Peyer's patch (tissue), 4 donors: ENCODE results near the gene RERE. TPM values are rescaled to one million over a fixed set of nuclear protein-coding genes. Genes with fewer than 3 reads are reported as not detected.

Experiments
- DNase-seq, 3 donors: peaks; one replicate each; pipeline ENCODE4 v3.0.0-alpha.2; 2017 to 2019
- H3K27ac ChIP-seq, 4 donors: fragments of 200-600 bp; sonication (generic); one replicate each; pipeline ENCODE4 v1.5.1; 2016 to 2019
- H3K27me3 ChIP-seq, 2 donors: fragments of 200-600 bp; sonication (generic); one replicate each; pipeline ENCODE4 v1.5.1; 2019
- H3K36me3 ChIP-seq, 3 donors: fragments of 200-600 bp; sonication (generic); one replicate each; pipeline ENCODE4 v1.5.1; 2016 to 2019
- H3K4me1 ChIP-seq, 4 donors: fragments of 200-600 bp; sonication (generic); one replicate each; pipeline ENCODE4 v1.5.1; 2016 to 2019
- H3K4me3 ChIP-seq, 4 donors: fragments of 200-600 bp; sonication (generic); 1 replicate in 3 of 4; 2 replicates in 1 of 4; pipeline ENCODE4 v1.5.1; 2016 to 2019; ENCODE audit warnings: mild to moderate bottlenecking in 1 of 4
- H3K9me3 ChIP-seq, 4 donors: fragments of 200-600 bp; sonication (generic); one replicate each; pipeline ENCODE4 v1.5.1; 2016 to 2019; ENCODE audit warnings: mild to moderate bottlenecking in 1 of 4
- POLR2A ChIP-seq, 2 donors: fragments of 450-650 bp; IDR thresholded peaks; one replicate each; pipeline ENCODE4 v1.5.1; 2017; ENCODE audit warnings: antibody characterized with exemption in 2 of 2, mild to moderate bottlenecking in 2 of 2, moderate library complexity in 2 of 2
- total RNA-seq, 4 donors: library from RNA; depleted of rRNA; stranded (reverse); fragments of >200 nt; gene quantifications; one replicate each; pipeline ENCODE4 v1.1.0, GENCODE V29; 2016
- TF ChIP-seq, protein P1 (sequence below), 6 experiments: fragments of 450-650 bp in 4 of 6; fragments of 200-600 bp in 2 of 6; sonication (generic) in 1 of 6; IDR thresholded peaks; one replicate each; pipeline ENCODE4 v1.5.1; 2017 to 2019; ENCODE audit warnings: antibody characterized with exemption in 6 of 6, mild to moderate bottlenecking in 3 of 6, moderate library complexity in 1 of 6

Gene RERE
- total RNA-seq, 4 donors from 2014 or later, result 98.5 to 528 (median 110) TPM

DNA sequence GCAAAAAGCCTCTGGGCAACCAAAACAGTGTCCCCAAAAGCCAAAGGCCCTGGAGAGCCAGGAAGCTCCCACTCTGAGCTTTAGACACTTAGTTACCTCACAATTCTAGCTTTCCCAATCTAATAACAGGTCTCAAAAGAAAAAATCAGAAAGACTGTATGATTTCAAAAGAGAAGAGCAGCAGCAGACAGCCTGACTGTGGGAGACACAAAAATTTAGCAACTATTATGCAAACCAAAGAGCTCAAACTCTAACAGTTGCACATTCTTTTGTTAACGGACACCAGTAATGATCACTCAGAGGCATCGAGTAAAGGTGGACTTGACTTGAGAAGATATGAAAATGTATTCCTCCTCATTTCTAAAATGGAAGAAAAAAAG, 339.5 kb downstream of the RERE start:
- no peaks in the 10 kb centered on the region for H3K36me3 ChIP-seq
- H3K27me3 ChIP-seq, result no peaks in the 10 kb centered on the region
- no peak overlapping the region for H3K4me3 ChIP-seq
- H3K4me1 ChIP-seq, result peaks cover 0 to 13% (median 0%) of the 10 kb centered on the region in 4 donors
- no peak for DNase-seq
- TF ChIP-seq POLR2A (IDR thresholded peaks at IDR 0.05), result no peak
- TF ChIP-seq, protein P1, sequence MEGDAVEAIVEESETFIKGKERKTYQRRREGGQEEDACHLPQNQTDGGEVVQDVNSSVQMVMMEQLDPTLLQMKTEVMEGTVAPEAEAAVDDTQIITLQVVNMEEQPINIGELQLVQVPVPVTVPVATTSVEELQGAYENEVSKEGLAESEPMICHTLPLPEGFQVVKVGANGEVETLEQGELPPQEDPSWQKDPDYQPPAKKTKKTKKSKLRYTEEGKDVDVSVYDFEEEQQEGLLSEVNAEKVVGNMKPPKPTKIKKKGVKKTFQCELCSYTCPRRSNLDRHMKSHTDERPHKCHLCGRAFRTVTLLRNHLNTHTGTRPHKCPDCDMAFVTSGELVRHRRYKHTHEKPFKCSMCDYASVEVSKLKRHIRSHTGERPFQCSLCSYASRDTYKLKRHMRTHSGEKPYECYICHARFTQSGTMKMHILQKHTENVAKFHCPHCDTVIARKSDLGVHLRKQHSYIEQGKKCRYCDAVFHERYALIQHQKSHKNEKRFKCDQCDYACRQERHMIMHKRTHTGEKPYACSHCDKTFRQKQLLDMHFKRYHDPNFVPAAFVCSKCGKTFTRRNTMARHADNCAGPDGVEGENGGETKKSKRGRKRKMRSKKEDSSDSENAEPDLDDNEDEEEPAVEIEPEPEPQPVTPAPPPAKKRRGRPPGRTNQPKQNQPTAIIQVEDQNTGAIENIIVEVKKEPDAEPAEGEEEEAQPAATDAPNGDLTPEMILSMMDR (IDR thresholded peaks at IDR 0.05), result no peak
- H3K9me3 ChIP-seq, result no peaks in the 10 kb centered on the region
- no peak overlapping the region for H3K27ac ChIP-seq

GRCh38 chr1:8477166-8477982, 340.1 kb downstream of the RERE start:
- Histone ChIP-seq H3K36me3 (no peaks in the 10 kb centered on the region), H3K27me3 (no peaks in the 10 kb centered on the region), H3K9me3 (no peaks in the 10 kb centered on the region), H3K4me1 (peaks cover 0 to 13% (median 0%) of the 10 kb centered on the region in 4 donors), H3K4me3 (no peak overlapping the region), H3K27ac (peak overlapping the region in 1 of 4 donors; percentile 37)
- no peak for DNase-seq
- TF ChIP-seq, protein P1 (IDR thresholded peaks at IDR 0.05), result no peak
- TF ChIP-seq POLR2A (IDR thresholded peaks at IDR 0.05), result no peak

DNA sequence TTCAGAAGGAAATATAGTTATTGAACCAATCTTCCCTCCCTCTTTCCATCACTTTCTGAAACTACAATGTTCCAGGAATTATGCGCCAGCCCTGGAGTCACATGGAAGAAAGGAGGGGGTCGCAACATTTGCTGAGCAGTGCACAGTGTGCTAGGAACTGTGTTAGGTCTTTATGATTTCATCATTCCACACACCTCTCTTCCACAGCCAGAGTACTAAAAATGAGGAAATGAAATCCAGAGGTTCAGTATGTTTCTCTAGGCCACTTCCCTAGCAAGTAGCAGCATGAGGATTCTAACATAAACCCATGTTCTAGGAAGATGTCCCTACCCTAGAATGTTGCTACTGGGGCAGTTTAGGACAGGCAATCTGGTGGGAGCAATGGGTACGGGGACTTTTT, 341.4 kb downstream of the RERE start:
- Histone ChIP-seq H3K36me3 (no peaks in the 10 kb centered on the region), H3K27ac (no peak overlapping the region), H3K4me1 (peaks cover 0 to 13% (median 0%) of the 10 kb centered on the region in 4 donors), H3K4me3 (no peak overlapping the region), H3K9me3 (no peaks in the 10 kb centered on the region), H3K27me3 (no peaks in the 10 kb centered on the region)
- no peak for DNase-seq
- no peak for TF ChIP-seq POLR2A (IDR thresholded peaks at IDR 0.05)
- TF ChIP-seq, protein P1 (IDR thresholded peaks at IDR 0.05), result no peak

DNA sequence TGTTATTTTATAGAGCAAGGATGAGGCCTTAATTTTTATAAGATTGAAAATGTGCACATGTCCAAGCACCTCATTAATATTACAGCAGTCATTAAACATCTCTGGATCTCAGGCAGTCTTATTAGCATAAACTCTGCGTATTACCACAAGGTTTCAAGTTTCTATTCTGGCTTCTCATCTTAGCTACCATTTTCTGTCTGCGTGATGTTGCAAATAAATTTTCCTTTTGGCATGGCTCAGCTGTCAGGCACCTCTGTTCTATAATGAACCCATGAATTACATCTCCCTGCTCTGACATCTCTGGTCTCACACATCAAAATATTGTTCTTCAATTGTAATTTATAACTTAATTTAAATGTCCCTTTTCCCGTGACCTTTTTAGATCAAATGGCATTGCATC, 343.1 kb downstream of the RERE start:
- Histone ChIP-seq H3K27me3 (no peaks in the 10 kb centered on the region), H3K4me3 (no peak overlapping the region)
- DNase-seq, result no peak

DNA sequence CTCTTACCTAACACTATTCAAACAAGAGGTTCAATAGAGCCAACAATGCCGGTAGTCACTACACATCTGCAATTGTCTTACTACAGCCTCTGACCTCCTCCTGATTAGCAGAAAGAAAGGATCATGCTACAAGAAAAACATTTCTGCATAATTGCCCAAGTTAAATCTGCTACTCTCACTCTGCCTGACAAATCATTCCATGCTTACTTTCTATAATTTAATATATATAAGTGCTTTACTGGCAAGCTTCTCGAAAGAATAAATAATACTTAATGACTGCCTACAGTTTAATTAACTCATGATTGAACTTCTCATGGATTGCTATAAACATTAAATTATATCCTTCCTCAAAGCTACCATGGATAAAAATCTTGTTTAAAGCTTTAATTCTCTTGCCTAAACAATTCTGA, 343.5 kb downstream of the RERE start:
- no peak for DNase-seq
- TF ChIP-seq, protein P1 (IDR thresholded peaks at IDR 0.05), result no peak
- no peak for TF ChIP-seq POLR2A (IDR thresholded peaks at IDR 0.05)
- Histone ChIP-seq H3K4me1 (peaks cover 0 to 13% (median 0%) of the 10 kb centered on the region in 4 donors), H3K27ac (no peak overlapping the region), H3K9me3 (no peaks in the 10 kb centered on the region), H3K4me3 (no peak overlapping the region), H3K36me3 (no peaks in the 10 kb centered on the region), H3K27me3 (no peaks in the 10 kb centered on the region)

More for the DNA sequence above, 343.1 kb downstream of the RERE start:
- Histone ChIP-seq H3K4me1 (peaks cover 0 to 13% (median 0%) of the 10 kb centered on the region in 4 donors), H3K36me3 (no peaks in the 10 kb centered on the region), H3K27ac (no peak overlapping the region), H3K9me3 (no peaks in the 10 kb centered on the region)
- TF ChIP-seq POLR2A (IDR thresholded peaks at IDR 0.05), result no peak
- TF ChIP-seq, protein P1 (IDR thresholded peaks at IDR 0.05), result no peak
